IMR-90 (cell line): Measurements from ENCODE around the gene SVIL. TPM values are rescaled to one million over a fixed set of nuclear protein-coding genes. Genes with fewer than 3 reads are reported as not detected.

Experiments
- ATAC-seq: fragments of 200-7000 bp; cut with Tn5 transposase; 2 replicates; pipeline ENCODE4 v1.9.1; 2020; ENCODE audit warnings: low read depth, mild to moderate bottlenecking, moderate library complexity
- BruUV-seq: library from RNA; stranded (reverse); fragments of 400-500 nt; replicated peaks from 2 replicates; lab custom pipeline; 2021; lab: Mats Ljungman, UMichigan
- CTCF ChIA-PET: fragments of 300-600 bp; formaldehyde crosslinking; extraction: SDS; loops from one replicate; lab custom pipeline; 2021; ENCODE audit warnings: antibody characterized with exemption; lab: Yijun Ruan, JAX
- POLR2A ChIA-PET: fragments of 300-600 bp; sonication (Branson Sonifier 250); formaldehyde crosslinking; loops from one replicate; lab custom pipeline; 2022; ENCODE audit warnings: antibody characterized with exemption; ENCODE audit not compliant: unreplicated experiment; lab: Charles Lee
- DNase-seq: peaks from one replicate; pipeline ENCODE4 v3.0.0; 2013
- H2AFZ ChIP-seq: replicated peaks from 2 replicates; pipeline ENCODE3; 2013; ENCODE audit warnings: low read length, mild to moderate bottlenecking; ENCODE audit not compliant: poor library complexity
- H2AK5ac ChIP-seq: 2 replicates; pipeline ENCODE4 v1.6.1; 2013; ENCODE audit warnings: low read depth, low read length, inconsistent platforms
- H2AK9ac ChIP-seq: replicated peaks from 2 replicates; pipeline ENCODE3; 2013; ENCODE audit warnings: mild to moderate bottlenecking, low read depth, low read length, moderate library complexity; ENCODE audit not compliant: poor library complexity
- H2BK120ac ChIP-seq: 2 replicates; pipeline ENCODE4 v1.6.1; 2013; ENCODE audit warnings: low read depth, low read length, inconsistent platforms
- H2BK15ac ChIP-seq: 3 replicates; pipeline ENCODE4 v1.6.1; 2013; ENCODE audit warnings: low read depth, low read length, inconsistent platforms
- H2BK20ac ChIP-seq: 2 replicates; pipeline ENCODE4 v1.6.1; 2013; ENCODE audit warnings: low read depth, mild to moderate bottlenecking, inconsistent platforms, low read length, moderate library complexity
- H2BK5ac ChIP-seq: 2 replicates; pipeline ENCODE4 v1.6.1; 2013; ENCODE audit warnings: mild to moderate bottlenecking, low read depth, low read length, inconsistent platforms; ENCODE audit not compliant: poor library complexity, severe bottlenecking
- H3K14ac ChIP-seq: replicated peaks from 2 replicates; pipeline ENCODE4 v1.6.1; 2013; ENCODE audit warnings: low read depth, low read length, inconsistent platforms
- H3K18ac ChIP-seq: 2 replicates; pipeline ENCODE4 v1.6.1; 2013; ENCODE audit warnings: low read depth, low read length, control low read depth
- H3K23ac ChIP-seq: 2 replicates; pipeline ENCODE4 v1.6.1; 2013; ENCODE audit warnings: low read depth, low read length, inconsistent platforms
- H3K27ac ChIP-seq: 2 replicates; pipeline ENCODE4 v1.5.1; 2013; ENCODE audit warnings: mild to moderate bottlenecking, control low read depth, low read length; ENCODE audit not compliant: insufficient read depth
- H3K27me3 ChIP-seq: 2 replicates; pipeline ENCODE4 v1.6.1; 2013; ENCODE audit warnings: low read length; ENCODE audit not compliant: control insufficient read depth, insufficient read depth
- H3K36me3 ChIP-seq: 2 replicates; pipeline ENCODE4 v1.6.1; 2013; ENCODE audit warnings: low read length, mixed read lengths; ENCODE audit not compliant: control insufficient read depth, insufficient read depth
- H3K4ac ChIP-seq: 2 replicates; pipeline ENCODE4 v1.6.1; 2013; ENCODE audit warnings: low read depth, low read length, inconsistent platforms
- H3K4me1 ChIP-seq: 2 replicates; pipeline ENCODE4 v1.6.1; 2013; ENCODE audit warnings: low read length, mixed read lengths; ENCODE audit not compliant: control insufficient read depth, insufficient read depth
- H3K4me2 ChIP-seq: 2 replicates; pipeline ENCODE4 v1.6.1; 2013; ENCODE audit warnings: low read depth, mild to moderate bottlenecking, control low read depth, low read length, moderate library complexity
- H3K4me3 ChIP-seq: 2 replicates; pipeline ENCODE4 v1.5.1; 2013; ENCODE audit warnings: low read depth, mild to moderate bottlenecking, control low read depth, low read length, moderate library complexity; ENCODE audit not compliant: insufficient read depth
- H3K56ac ChIP-seq: 2 replicates; pipeline ENCODE4 v1.6.1; 2013; ENCODE audit warnings: low read length, inconsistent platforms; ENCODE audit not compliant: insufficient read depth; ENCODE audit errors: extremely low read depth
- H3K79me1 ChIP-seq, 2 experiments: 2 replicates each; pipeline ENCODE4 v1.6.1; 2013; ENCODE audit warnings: low read length in 2 of 2, inconsistent platforms in 1 of 2, low read depth in 1 of 2
- H3K9ac ChIP-seq: 2 replicates; pipeline ENCODE4 v1.6.1; 2013; ENCODE audit warnings: low read depth, low read length, control low read depth
- H3K9me1 ChIP-seq: 2 replicates; pipeline ENCODE4 v1.6.1; 2013; ENCODE audit warnings: low read length, inconsistent platforms; ENCODE audit not compliant: insufficient read depth
- H3K9me3 ChIP-seq: 2 replicates; pipeline ENCODE4 v1.6.1; 2013; ENCODE audit warnings: low read length; ENCODE audit not compliant: control insufficient read depth, insufficient read depth
- H4K20me1 ChIP-seq: 2 replicates; pipeline ENCODE4 v1.6.1; 2013; ENCODE audit warnings: low read length, inconsistent platforms; ENCODE audit not compliant: insufficient read depth
- H4K5ac ChIP-seq: 2 replicates; pipeline ENCODE4 v1.6.1; 2013; ENCODE audit warnings: mild to moderate bottlenecking, low read depth, low read length, control low read depth
- H4K8ac ChIP-seq, 2 experiments: 2 replicates each; pipeline ENCODE4 v1.6.1; 2013; ENCODE audit warnings: low read depth in 2 of 2, low read length in 2 of 2, control low read depth in 1 of 2, inconsistent platforms in 1 of 2
- H4K91ac ChIP-seq: 2 replicates; pipeline ENCODE4 v1.6.1; 2013; ENCODE audit warnings: low read depth, low read length, inconsistent platforms; ENCODE audit not compliant: insufficient read depth
- BHLHE40 ChIP-seq: fragments of 150-350 bp; IDR thresholded peaks from 2 replicates; pipeline ENCODE4 v1.6.1; 2016; ENCODE audit warnings: mild to moderate bottlenecking, low read depth, low read length
- CTCF ChIP-seq: conservative IDR thresholded peaks from 2 replicates; pipeline ENCODE4 v1.5.1; 2012; ENCODE audit warnings: mild to moderate bottlenecking, low read depth, low read length, improper control_type of control experiment
- ELK1 ChIP-seq: fragments of 150-350 bp; IDR thresholded peaks from 2 replicates; pipeline ENCODE4 v1.6.1; 2016; ENCODE audit warnings: low read depth, mild to moderate bottlenecking, low read length, moderate library complexity, borderline replicate concordance
- FOS ChIP-seq: fragments of 150-350 bp; IDR thresholded peaks from 2 replicates; pipeline ENCODE4 v1.6.1; 2016; ENCODE audit warnings: low read depth, low read length
- MAFK ChIP-seq: IDR thresholded peaks from 2 replicates; pipeline ENCODE4 v1.6.1; 2012; ENCODE audit warnings: low read depth, low read length, improper control_type of control experiment
- MAZ ChIP-seq: IDR thresholded peaks from 2 replicates; pipeline ENCODE4 v1.6.1; 2012; ENCODE audit warnings: low read depth, mild to moderate bottlenecking, low read length, improper control_type of control experiment, moderate library complexity, borderline replicate concordance
- MXI1 ChIP-seq: IDR thresholded peaks from 2 replicates; pipeline ENCODE4 v1.6.1; 2012; ENCODE audit warnings: low read depth, mild to moderate bottlenecking, low read length, moderate library complexity, borderline replicate concordance
- NFE2L2 ChIP-seq: fragments of 150-350 bp; IDR thresholded peaks from 2 replicates; pipeline ENCODE4 v1.6.1; 2016; ENCODE audit warnings: low read depth, mild to moderate bottlenecking, low read length
- POLR2A ChIP-seq: IDR thresholded peaks from 2 replicates; pipeline ENCODE4 v1.6.1; 2012; ENCODE audit warnings: mild to moderate bottlenecking, low read depth, low read length
- RAD21 ChIP-seq: IDR thresholded peaks from 2 replicates; pipeline ENCODE4 v1.6.1; 2012; ENCODE audit warnings: low read length, improper control_type of control experiment
- RCOR1 ChIP-seq: IDR thresholded peaks from 2 replicates; pipeline ENCODE4 v1.6.1; 2012; ENCODE audit warnings: mild to moderate bottlenecking, low read length, improper control_type of control experiment; ENCODE audit not compliant: insufficient replicate concordance
- RFX5 ChIP-seq: IDR thresholded peaks from 2 replicates; pipeline ENCODE4 v1.8.0; 2012; ENCODE audit warnings: low read depth, mild to moderate bottlenecking, low read length, moderate library complexity
- USF2 ChIP-seq: fragments of 150-350 bp; IDR thresholded peaks from 2 replicates; pipeline ENCODE4 v1.6.1; 2017; ENCODE audit warnings: mild to moderate bottlenecking, antibody characterized with exemption, low read length, low read depth
- WGBS, 2 experiments: methylation state at CpG; one replicate each; pipeline versions ENCODE4 v1.1.5 to v1.1.7; 2013; ENCODE audit warnings: missing lambda C conversion rate in 2 of 2; ENCODE audit not compliant: insufficient read length in 1 of 2; ENCODE audit errors: extremely low coverage in 2 of 2; 5-methylcytosine and 5-hydroxymethylcytosine counted together
- dilution Hi-C: fragments of 300-500 bp; cut with HindIII; formaldehyde crosslinking; loops from one replicate; pipeline ENCODE4 v1.14.3; 2018; ENCODE audit warnings: low sequenced_read_pairs; ENCODE audit not compliant: unreplicated experiment
- in situ Hi-C: fragments of 300-500 bp; cut with MboI; formaldehyde crosslinking; loops from 3 replicates; pipeline ENCODE4 v1.14.3; 2019; ENCODE audit warnings: low sequenced_read_pairs, inconsistent platforms, mixed read lengths
- intact Hi-C: fragments of 100-400 bp; cut with micrococcal nuclease; formaldehyde crosslinking; loops from 2 replicates; pipeline ENCODE4 v1.10.0; 2022
- polyA plus RNA-seq, 3 experiments: library from polyadenylated mRNA; depleted of rRNA; stranded (reverse); fragments of >200 nt; gene quantifications; 2 replicates each; pipeline ENCODE4 v1.2.3, GENCODE V29; 2012; ENCODE audit warnings: low replicate concordance in 1 of 3
- total RNA-seq: library from RNA; depleted of rRNA; stranded (reverse); fragments of >200 nt; gene quantifications from 2 replicates; pipeline ENCODE4 v1.2.3, GENCODE V29; 2012

SVIL gene
- total and polyA plus RNA-seq, 2 of the 4 experiments (the other 2 are of a cell fraction), result 11.5 to 11.6 TPM

- no peak overlapping the region for H3K9ac ChIP-seq
- no peak overlapping the region for H2BK15ac ChIP-seq
- no peak overlapping the region for H3K4me3 ChIP-seq
- no peak overlapping the region for H4K8ac ChIP-seq
- H3K4me1 ChIP-seq, result peaks cover 2% of the 10 kb centered on the region; the same call in 1 of the 2 replicates
- no peaks in the 10 kb centered on the region; the same call in 1 of the 2 replicates for H3K36me3 ChIP-seq
- H3K27ac ChIP-seq, result no peak overlapping the region
- H3K4me2 ChIP-seq, result no peak overlapping the region
- H3K9me1 ChIP-seq, result 0 out of 2 replicates have a peak, but pooled peaks cover 3% of the 10 kb centered on the region
- peak; percentile 4 for DNase-seq
- dilution Hi-C loops, result no loop called here
- CTCF ChIA-PET, result no interaction called here
- H2AK9ac ChIP-seq, result no peak overlapping the region
- in situ Hi-C loops, result no loop called here
- no peak overlapping the region for H2AK5ac ChIP-seq
- H3K27me3 ChIP-seq, result no peaks in the 10 kb centered on the region
- intact Hi-C loops, result no loop called here
- WGBS, 2 experiments, result no CpG with 5 or more reads among the region's 9 CpGs
- no peak overlapping the region for H2AFZ ChIP-seq
- H3K56ac ChIP-seq, result no peak overlapping the region
- no peak overlapping the region for H3K14ac ChIP-seq
- no peak overlapping the region for H2BK20ac ChIP-seq
- H4K20me1 ChIP-seq, result peaks cover 20% of the 10 kb centered on the region; the same call in 1 of the 2 replicates
- no peak overlapping the region for H4K91ac ChIP-seq
- ATAC-seq, result no peak
- H3K79me1 ChIP-seq, result peaks cover 23 to 53% of the 10 kb centered on the region in 2 experiments
- H4K5ac ChIP-seq, result no peak overlapping the region
- POLR2A ChIA-PET, result no interaction called here
- no peak overlapping the region for H2BK5ac ChIP-seq
- H3K9me3 ChIP-seq, result peaks cover 12% of the 10 kb centered on the region
- no TSS peak for BruUV-seq
- TF ChIP-seq USF2 (no peak), POLR2A (no peak), RAD21 (no peak), MXI1 (no peak), FOS (no peak), MAZ (no peak), RCOR1 (no peak), ELK1 (no peak), BHLHE40 (no peak), CTCF (no peak), MAFK (no peak), NFE2L2 (no peak), RFX5 (no peak)
- H2BK120ac ChIP-seq, result no peak overlapping the region
- no peak overlapping the region for H3K23ac ChIP-seq
- H3K4ac ChIP-seq, result no peak overlapping the region
- no peak overlapping the region for H3K18ac ChIP-seq
These were observed 196.5 kb downstream of the SVIL start for GRCh38 chr10:29438271-29438670.
